CD4-positive, alpha-beta T cell treated with Interleukin-4 for 1 hour (primary cell): ENCODE results near the gene RAB40C.

Source experiments
- DNase-seq, 2 donors: peaks; one replicate each; pipeline ENCODE4 v3.0.0-alpha.2; 2020 to 2022

RAB40C gene

GRCh38 chr16:619476-620100 lies 29.7 kb downstream of the RAB40C start:
- no peak for DNase-seq

- DNase-seq = no peak
Measured at GRCh38 chr16:620700-621525, 31.0 kb downstream of the RAB40C start.

GRCh38 chr16:621526-622105 lies 31.8 kb downstream of the RAB40C start:
- DNase-seq = no peak

- no peak for DNase-seq
Measured at GRCh38 chr16:622920-623280, 33.0 kb downstream of the RAB40C start.

GRCh38 chr16:624526-625070 lies 34.7 kb downstream of the RAB40C start:
- DNase-seq = no peak

GRCh38 chr16:625117-625976 lies 35.5 kb downstream of the RAB40C start:
- DNase-seq = no peak

GRCh38 chr16:625977-626765 lies 36.3 kb downstream of the RAB40C start:
- no peak for DNase-seq

- no peak for DNase-seq
Measured at GRCh38 chr16:626787-627453, 37.1 kb downstream of the RAB40C start.

- no peak for DNase-seq
Measured at GRCh38 chr16:627454-628239, 37.8 kb downstream of the RAB40C start.

- DNase-seq = no peak
Measured at GRCh38 chr16:628321-629061, 38.6 kb downstream of the RAB40C start.

- no peak for DNase-seq
Measured at GRCh38 chr16:629185-629832, 39.4 kb downstream of the RAB40C start.

- DNase-seq = no peak
Measured at GRCh38 chr16:629833-630248, 40.0 kb downstream of the RAB40C start.

GRCh38 chr16:630249-630814 lies 40.5 kb downstream of the RAB40C start:
- DNase-seq = no peak

- no peak for DNase-seq
Measured at GRCh38 chr16:630815-631405, 41.0 kb downstream of the RAB40C start, which contains the start of gene WFIKKN1. Gene WFIKKN1 (plus strand): TSS chr16:630985. CDS start chr16:631254, 269 bp downstream.

GRCh38 chr16:631808-632358 lies 42.0 kb downstream of the RAB40C start:
- DNase-seq = no peak

- no peak for DNase-seq
Measured at GRCh38 chr16:632486-633335, 42.8 kb downstream of the RAB40C start.
